Stimulated activated CD8-positive, alpha-beta memory T cell treated with anti-CD3 and anti-CD28 coated beads, Interleukin-15, amount 100 ng/mL, for 1 hour (primary cell): ENCODE data around the gene ITGA2.

Experiments used
- DNase-seq: peaks from one replicate; pipeline ENCODE4 v3.0.0-alpha.2; 2020; ENCODE audit warnings: low read depth

The ITGA2 gene

GRCh38 chr5:53059281-53059680 lies 70.1 kb downstream of the ITGA2 start:
- no peak for DNase-seq

- no peak for DNase-seq
Observed at GRCh38 chr5:53063176-53063575, 74.0 kb downstream of the ITGA2 start.

- no peak for DNase-seq
Observed at GRCh38 chr5:53063791-53064190, 74.6 kb downstream of the ITGA2 start.

- DNase-seq: no peak
Observed at GRCh38 chr5:53066088-53066487, 76.9 kb downstream of the ITGA2 start.

- DNase-seq: no peak
Observed at GRCh38 chr5:53067641-53068040, 78.5 kb downstream of the ITGA2 start.

GRCh38 chr5:53068291-53068836 lies 79.2 kb downstream of the ITGA2 start:
- DNase-seq: no peak

- no peak for DNase-seq
Observed at GRCh38 chr5:53069626-53070025, 80.5 kb downstream of the ITGA2 start.

GRCh38 chr5:53071298-53071697 lies 82.1 kb downstream of the ITGA2 start:
- DNase-seq: no peak

GRCh38 chr5:53071738-53072137 lies 82.6 kb downstream of the ITGA2 start:
- DNase-seq: no peak

- DNase-seq: no peak
Observed at GRCh38 chr5:53073348-53073747, 84.2 kb downstream of the ITGA2 start.

GRCh38 chr5:53076014-53076583 lies 86.9 kb downstream of the ITGA2 start:
- DNase-seq: no peak

GRCh38 chr5:53080271-53080670 lies 91.1 kb downstream of the ITGA2 start:
- DNase-seq: no peak

GRCh38 chr5:53083927-53084326 lies 94.8 kb downstream of the ITGA2 start:
- DNase-seq: no peak

GRCh38 chr5:53084546-53085255 lies 95.5 kb downstream of the ITGA2 start:
- no peak for DNase-seq

- no peak for DNase-seq
Observed at GRCh38 chr5:53087171-53087570, 98.0 kb downstream of the ITGA2 start.

GRCh38 chr5:53087621-53088121 lies 98.5 kb downstream of the ITGA2 start:
- no peak for DNase-seq

GRCh38 chr5:53089481-53089991 lies 100.4 kb downstream of the ITGA2 start:
- no peak for DNase-seq

- no peak for DNase-seq
Observed at GRCh38 chr5:53090229-53090628, 101.1 kb downstream of the ITGA2 start.

- DNase-seq: no peak
Observed at GRCh38 chr5:53091289-53091688, 102.1 kb downstream of the ITGA2 start.

- no peak for DNase-seq
Observed at GRCh38 chr5:53092242-53092641, 103.1 kb downstream of the ITGA2 start.

GRCh38 chr5:53095217-53095616 lies 106.1 kb downstream of the ITGA2 start:
- no peak for DNase-seq

GRCh38 chr5:53095931-53096525 lies 106.9 kb downstream of the ITGA2 start:
- DNase-seq: peak; percentile 53

- DNase-seq: no peak
Observed at GRCh38 chr5:53099546-53099945, 110.4 kb downstream of the ITGA2 start.
